ENCODE measurements around the gene MSTN. TPM values are rescaled to one million over a fixed set of nuclear protein-coding genes. Genes with fewer than 3 reads are reported as not detected.

MSTN gene
- total and polyA plus RNA-seq, 2 donors (not counting 3 experiments of a cell fraction or from before 2014, with no cell fraction given), result 0.04 TPM; not detected in 1

DNA sequence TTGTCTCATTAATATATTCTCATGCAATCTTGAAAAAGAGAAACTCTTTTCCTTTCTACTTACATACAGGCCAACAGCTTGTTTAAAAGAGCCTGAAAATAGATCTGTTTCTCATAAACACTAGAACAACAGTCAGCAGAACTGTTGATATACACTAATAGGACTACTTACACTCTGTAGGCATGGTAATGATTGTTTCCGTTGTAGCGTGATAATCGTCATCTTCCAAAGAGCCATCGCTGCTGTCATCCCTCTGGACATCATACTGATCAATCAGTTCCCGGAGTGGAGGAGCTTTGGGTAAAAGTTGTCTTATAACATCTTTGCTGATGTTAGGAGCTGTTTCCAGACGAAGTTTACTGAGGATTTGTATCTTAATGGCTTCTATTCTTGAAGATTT, 476 bp downstream of the MSTN start:
- H3K79me2 ChIP-seq (ENCODE audit: control insufficient read depth, insufficient read depth, low read length), result no peaks in the 10 kb centered on the region
- ChIA-PET POLR2A (no interaction called here), CTCF (interaction anchor here (3.2 kb wide), 1 partner anchor 263 kb away, joined by 12 read pairs; no protein-coding TSS in a partner anchor)
- no peak overlapping the region for H3K4me3 ChIP-seq (replicated peaks in 1 of 3; ENCODE audit: insufficient read depth in 1 of 3, low read depth in 1 of 3, low read length in 3 of 3)
- no peak overlapping the region for H3K9ac ChIP-seq (replicated peaks; ENCODE audit: extremely low read depth, insufficient read depth, low read length)
- no peaks in the 10 kb centered on the region for H4K20me1 ChIP-seq (replicated peaks; ENCODE audit: control insufficient read depth, extremely low read depth, insufficient read depth, low read length)
- H3K9me3 ChIP-seq (replicated peaks; ENCODE audit: control insufficient read depth, insufficient read depth, low read length), result no peaks in the 10 kb centered on the region
- dilution Hi-C loops (cut with MboI; ENCODE audit: extremely low pct_ligation_motif_present, low sequenced_read_pairs), result no loop called here
- no peak overlapping the region for H3K27ac ChIP-seq (ENCODE audit: insufficient read depth, low read depth, low read length)
- TF ChIP-seq, protein P1, sequence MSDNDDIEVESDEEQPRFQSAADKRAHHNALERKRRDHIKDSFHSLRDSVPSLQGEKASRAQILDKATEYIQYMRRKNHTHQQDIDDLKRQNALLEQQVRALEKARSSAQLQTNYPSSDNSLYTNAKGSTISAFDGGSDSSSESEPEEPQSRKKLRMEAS (IDR thresholded peaks at IDR 0.05; ENCODE audit: insufficient read depth, insufficient read length), result no peak
- no peak for TF ChIP-seq FOS (IDR thresholded peaks at IDR 0.05; ENCODE audit: borderline replicate concordance, insufficient read depth, low read length)
- TF ChIP-seq MYC (IDR thresholded peaks at IDR 0.05; ENCODE audit: low read depth, low read length), result no peak
- no peak for TF ChIP-seq GATA2 (IDR thresholded peaks at IDR 0.05; ENCODE audit: insufficient read depth, insufficient read length, low read depth, low read length)
- no peak for TF ChIP-seq POLR2AphosphoS5 (IDR thresholded peaks at IDR 0.05; ENCODE audit: insufficient read depth, low read depth, low read length)
- no peak for TF ChIP-seq EZH2 (IDR thresholded peaks at IDR 0.05; ENCODE audit: borderline replicate concordance, low read depth, low read length, severe bottlenecking)
- no peak for TF ChIP-seq JUN (IDR thresholded peaks at IDR 0.05; ENCODE audit: borderline replicate concordance, insufficient read depth, insufficient read length, low read depth)
- TF ChIP-seq POLR2A (IDR thresholded peaks at IDR 0.05; ENCODE audit: low read depth, low read length), result no peak
- no peak for TF ChIP-seq CTCF (IDR thresholded peaks at IDR 0.05; ENCODE audit: extremely low read depth in 1 of 2, insufficient read depth in 1 of 2, low read depth in 1 of 2, low read length in 2 of 2)
- intact Hi-C loops (cut with micrococcal nuclease), result no loop called here
- H3K4me1 ChIP-seq (ENCODE audit: control insufficient read depth, extremely low read depth, insufficient read depth, low read length), result no peaks in the 10 kb centered on the region
- no peaks in the 10 kb centered on the region for H3K27me3 ChIP-seq (ENCODE audit: control insufficient read depth in 2 of 2, insufficient read depth in 2 of 2, low read length in 2 of 2)
- no TSS peak for BruUV-seq (replicated peaks)
- FAIRE-seq (no peak), DNase-seq (ENCODE audit: low read depth, low spot score) (no peak)
- no peak overlapping the region for H3K4me2 ChIP-seq (ENCODE audit: insufficient read depth, low read length)
- no peak overlapping the region for H2AFZ ChIP-seq (ENCODE audit: low read depth, low read length)
- no peaks in the 10 kb centered on the region for H3K36me3 ChIP-seq (ENCODE audit: control insufficient read depth in 2 of 2, extremely low read depth in 1 of 2, insufficient read depth in 2 of 2, low read length in 2 of 2)
- no peaks in the 10 kb centered on the region for H3K9me1 ChIP-seq (replicated peaks; ENCODE audit: control insufficient read depth, extremely low read depth, insufficient read depth, low read length)

All from endothelial cell of umbilical vein (primary cell).